SK-N-SH (cell line): ENCODE results near the gene CDKAL1. TPM values are rescaled to one million over a fixed set of nuclear protein-coding genes. Genes with fewer than 3 reads are reported as not detected.

Experiments used
- CTCF ChIA-PET: fragments of 300-600, 350-600 bp; formaldehyde crosslinking; extraction: SDS; loops from one replicate; lab custom pipeline; 2021; lab: Yijun Ruan, JAX
- POLR2A ChIA-PET: fragments of 350-600 bp; sonication (Branson Sonifier 250); formaldehyde crosslinking; extraction: SDS; loops from one replicate; lab custom pipeline; 2020; ENCODE audit warnings: antibody characterized with exemption, inconsistent platforms; lab: Yijun Ruan, JAX
- DNase-seq: peaks from one replicate; pipeline ENCODE4 v3.0.0; 2012
- H2AFZ ChIP-seq: fragments of 200-600 bp; sonication (generic); 2 replicates; pipeline ENCODE4 v1.8.1; 2016; ENCODE audit warnings: antibody characterized with exemption, mild to moderate bottlenecking, low read depth
- H3F3A ChIP-seq: fragments of 200-600 bp; sonication (generic); replicated peaks from 2 replicates; pipeline ENCODE3; 2016; ENCODE audit warnings: antibody characterized with exemption, mild to moderate bottlenecking; ENCODE audit not compliant: insufficient read depth
- H3K27ac ChIP-seq, 2 experiments: fragments of 200-500 bp in 1 of 2; fragments of 200-600 bp in 1 of 2; sonication (Bioruptor generic) in 1 of 2; sonication (generic), shearing (Covaris generic) in 1 of 2; 2 replicates each; pipeline versions ENCODE4 v1.5.1 to v1.6.1; 2014 to 2016; ENCODE audit warnings: low read depth in 2 of 2, inconsistent platforms in 1 of 2, low read length in 1 of 2, mild to moderate bottlenecking in 1 of 2, mixed read lengths in 1 of 2
- H3K27me3 ChIP-seq: fragments of 200-600 bp; sonication (generic), shearing (Covaris generic); 2 replicates; pipeline ENCODE4 v1.6.1; 2016; ENCODE audit warnings: mixed run types; ENCODE audit not compliant: insufficient read depth
- H3K36me3 ChIP-seq, 2 experiments: fragments of 200-500 bp in 1 of 2; fragments of 200-600 bp in 1 of 2; sonication (Bioruptor generic) in 1 of 2; sonication (generic) in 1 of 2; replicated peaks in 1 of 2; 2 replicates each; pipeline versions ENCODE3 to v1.5.1; 2014 to 2016; ENCODE audit warnings: low read length in 1 of 2, mild to moderate bottlenecking in 1 of 2; ENCODE audit not compliant: insufficient read depth in 2 of 2, control insufficient read depth in 1 of 2
- H3K4me1 ChIP-seq, 2 experiments: fragments of 200-500 bp in 1 of 2; fragments of 200-600 bp in 1 of 2; sonication (Bioruptor generic) in 1 of 2; sonication (generic), shearing (Covaris generic) in 1 of 2; 2 replicates each; pipeline versions ENCODE4 v1.5.1 to v1.6.1; 2014 to 2016; ENCODE audit warnings: low read depth in 1 of 2, low read length in 1 of 2, mixed run types in 1 of 2; ENCODE audit not compliant: insufficient read depth in 2 of 2, control insufficient read depth in 1 of 2
- H3K4me2 ChIP-seq: fragments of 200-600 bp; sonication (generic), shearing (Covaris generic); 2 replicates; pipeline ENCODE4 v1.6.1; 2017; ENCODE audit warnings: mixed run types
- H3K4me3 ChIP-seq, 2 experiments: fragments of 200-500 bp in 1 of 2; fragments of 200-600 bp in 1 of 2; sonication (Bioruptor generic) in 1 of 2; sonication (generic), shearing (Covaris generic) in 1 of 2; 2 replicates each; pipeline versions ENCODE4 v1.5.1 to v1.8.1; 2014 to 2016; ENCODE audit warnings: low read depth in 2 of 2, inconsistent platforms in 1 of 2, low read length in 1 of 2, mild to moderate bottlenecking in 1 of 2, mixed read lengths in 1 of 2, moderate library complexity in 1 of 2
- H3K79me2 ChIP-seq: fragments of 200-600 bp; sonication (generic); 2 replicates; pipeline ENCODE4 v1.8.1; 2017; ENCODE audit warnings: mild to moderate bottlenecking; ENCODE audit not compliant: insufficient read depth
- H3K9ac ChIP-seq: fragments of 200-600 bp; sonication (generic); 2 replicates; pipeline ENCODE4 v1.6.1; 2017; ENCODE audit warnings: mixed run types
- H3K9me2 ChIP-seq: fragments of 200-600 bp; sonication (generic); 2 replicates; pipeline ENCODE4 v1.6.1; 2017; ENCODE audit warnings: mixed run types
- H3K9me3 ChIP-seq: fragments of 200-600 bp; sonication (generic); 2 replicates; pipeline ENCODE4 v1.6.1; 2017; ENCODE audit warnings: mixed run types, mild to moderate bottlenecking, moderate library complexity
- H4K20me1 ChIP-seq: fragments of 200-600 bp; sonication (generic); 2 replicates; pipeline ENCODE4 v1.6.1; 2017; ENCODE audit warnings: mild to moderate bottlenecking, mixed run types; ENCODE audit not compliant: insufficient read depth
- CHD2 ChIP-seq: fragments of 150-350 bp; IDR thresholded peaks from 2 replicates; pipeline ENCODE4 v1.6.1; 2018; ENCODE audit warnings: low read length; ENCODE audit not compliant: partially characterized antibody
- CTCF ChIP-seq: fragments of 200-600 bp; sonication (generic); IDR thresholded peaks from 2 replicates; pipeline ENCODE4 v1.6.1; 2017; ENCODE audit warnings: antibody characterized with exemption, mild to moderate bottlenecking, moderate library complexity
- ELF1 ChIP-seq: IDR thresholded peaks from 2 replicates; pipeline ENCODE4 v1.4.0; 2012
- EP300 ChIP-seq, 2 experiments: IDR thresholded peaks; 2 replicates each; pipeline versions ENCODE4 v1.4.0 to v1.6.1; 2012; ENCODE audit warnings: borderline replicate concordance in 1 of 2, low read depth in 1 of 2, low read length in 1 of 2
- FOXM1 ChIP-seq: IDR thresholded peaks from 2 replicates; pipeline ENCODE4 v1.4.0; 2012; ENCODE audit warnings: low read depth, mild to moderate bottlenecking
- MAX ChIP-seq: IDR thresholded peaks from 2 replicates; pipeline ENCODE4 v1.4.0; 2012; ENCODE audit warnings: low read depth
- MEF2A ChIP-seq: IDR thresholded peaks from 2 replicates; pipeline ENCODE4 v1.4.0; 2012; ENCODE audit warnings: low read depth, borderline replicate concordance
- MXI1 ChIP-seq: IDR thresholded peaks from 2 replicates; pipeline ENCODE4 v1.6.1; 2012; ENCODE audit warnings: mild to moderate bottlenecking, low read depth, low read length, improper control_type of control experiment
- NFIC ChIP-seq: IDR thresholded peaks from 2 replicates; pipeline ENCODE4 v1.4.0; 2012; ENCODE audit warnings: borderline replicate concordance
- POLR2AphosphoS5 ChIP-seq: IDR thresholded peaks from 2 replicates; pipeline ENCODE4 v1.6.1; 2012; ENCODE audit warnings: low read depth, low read length
- RAD21 ChIP-seq: IDR thresholded peaks from 2 replicates; pipeline ENCODE4 v1.6.1; 2012; ENCODE audit warnings: mild to moderate bottlenecking, low read length
- SIN3A ChIP-seq: IDR thresholded peaks from 2 replicates; pipeline ENCODE4 v1.6.1; 2012; ENCODE audit warnings: low read depth, mild to moderate bottlenecking, low read length, moderate library complexity, borderline replicate concordance
- USF1 ChIP-seq: IDR thresholded peaks from 2 replicates; pipeline ENCODE4 v1.4.0; 2012; ENCODE audit warnings: low read depth, borderline replicate concordance
- USF2 ChIP-seq: fragments of 150-350 bp; IDR thresholded peaks from 2 replicates; pipeline ENCODE4 v1.6.1; 2017; ENCODE audit warnings: antibody characterized with exemption, low read length, low read depth, borderline replicate concordance
- YY1 ChIP-seq: IDR thresholded peaks from 2 replicates; pipeline ENCODE4 v1.4.0; 2012; ENCODE audit warnings: low read depth, mild to moderate bottlenecking
- WGBS: methylation state at CpG from one replicate; pipeline ENCODE4 v1.1.6; 2017; ENCODE audit warnings: low lambda C conversion rate; 5-methylcytosine and 5-hydroxymethylcytosine counted together
- polyA plus RNA-seq, 3 experiments: library from polyadenylated mRNA; depleted of rRNA; stranded (reverse); fragments of >200 nt; gene quantifications; 2 replicates each; pipeline ENCODE4 v1.2.3, GENCODE V29; 2012
- TF ChIP-seq, protein P1 (sequence below): IDR thresholded peaks from 2 replicates; pipeline ENCODE4 v1.6.1; 2012; ENCODE audit warnings: mild to moderate bottlenecking, low read depth, low read length, moderate library complexity

CDKAL1 gene
- polyA plus RNA-seq, 1 of the 3 experiments (the other 2 are of a cell fraction): 2.6 TPM

GRCh38 chr6:20554817-20555216 is 20.6 kb downstream of the CDKAL1 start (continued):
- TF ChIP-seq SIN3A: no peak

- ChIA-PET POLR2A (interaction anchor here (1.9 to 2.3 kb wide), 2 partner anchors 1028 to 1033 kb away, joined by 7 to 9 read pairs; partner anchors contain the start of gene SOX4), CTCF (interaction anchor here (0.6 to 2.0 kb wide), 7 partner anchors 12 to 1663 kb away, joined by 3 to 9 read pairs (median 4); no protein-coding TSS in a partner anchor)
- Histone ChIP-seq H3K9me2 (no peaks in the 10 kb centered on the region), H3F3A (peaks cover 7% of the 10 kb centered on the region), H2AFZ (no peak overlapping the region), H4K20me1 (no peaks in the 10 kb centered on the region), H3K9ac (no peak overlapping the region), H3K4me3 (no peak overlapping the region), H3K4me1 (peaks cover 5 to 26% of the 10 kb centered on the region in 2 experiments; a peak in 3 of 4 replicates), H3K27me3 (no peaks in the 10 kb centered on the region), H3K27ac (peak overlapping the region in 1 of 2 experiments; percentile 86; a peak in 2 of 4 replicates), H3K79me2 (peaks cover 6% of the 10 kb centered on the region), H3K36me3 (no peaks in the 10 kb centered on the region), H3K4me2 (no peak overlapping the region), H3K9me3 (no peaks in the 10 kb centered on the region)
- TF ChIP-seq YY1: no peak
- TF ChIP-seq NFIC: no peak
- TF ChIP-seq CTCF: peak; percentile 44
- TF ChIP-seq RAD21: peak; percentile 63
- TF ChIP-seq POLR2AphosphoS5: no peak
- TF ChIP-seq EP300 (IDR thresholded peaks at IDR 0.05; ENCODE audit: borderline replicate concordance in 1 of 2, low read depth in 1 of 2, low read length in 1 of 2): 0 out of 4 replicates have a peak, but pooled peaks of 1 of the 2 experiments have one; percentile 23
- WGBS: 57% methylated on average over 2 of the region's 2 CpGs
- DNase-seq: peak; percentile 35
These were observed 25.8 kb downstream of the CDKAL1 start for GRCh38 chr6:20559924-20560551.

DNA sequence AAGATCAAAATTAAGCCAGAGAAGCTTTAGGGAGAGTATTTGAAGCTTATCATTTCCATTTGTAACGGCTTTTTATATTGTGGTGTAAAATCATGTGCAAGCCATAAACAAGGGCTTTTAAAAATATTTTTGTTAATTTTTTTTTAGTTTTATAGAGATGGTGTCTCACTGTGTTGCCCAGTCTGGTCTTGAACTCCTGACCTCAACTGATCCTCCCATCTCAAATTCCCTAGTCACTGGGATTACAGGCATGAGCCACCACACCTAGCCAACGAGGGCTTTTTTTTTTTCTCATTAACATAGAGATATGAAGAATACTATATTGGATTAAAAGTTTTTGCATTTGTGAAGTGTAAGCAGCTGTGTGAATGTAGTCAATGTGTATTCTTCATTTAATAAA is 29.1 kb downstream of the CDKAL1 start:
- H3K4me2 ChIP-seq: no peak overlapping the region
- no peaks in the 10 kb centered on the region for H4K20me1 ChIP-seq
- peaks cover 5 to 26% of the 10 kb centered on the region in 2 experiments; a peak in 3 of 4 replicates for H3K4me1 ChIP-seq
- DNase-seq: no peak
- 90% methylated on average over 2 of the region's 2 CpGs for WGBS
- H3K9ac ChIP-seq: no peak overlapping the region
- peaks cover 7% of the 10 kb centered on the region for H3F3A ChIP-seq
- peaks cover 3% of the 10 kb centered on the region; the same call in 1 of the 2 replicates for H3K79me2 ChIP-seq
- no peak overlapping the region for H2AFZ ChIP-seq
- H3K36me3 ChIP-seq: no peaks in the 10 kb centered on the region
- no peak overlapping the region for H3K27ac ChIP-seq
- CTCF ChIA-PET: interaction anchor here (0.6 to 3.5 kb wide), 10 partner anchors 11 to 1035 kb away, joined by 3 to 53 read pairs (median 3); partner anchors contain the start of gene SOX4
- no peaks in the 10 kb centered on the region for H3K27me3 ChIP-seq
- POLR2A ChIA-PET: interaction anchor here (0.7 to 2.8 kb wide), 3 partner anchors 14 to 1032 kb away, joined by 3 to 15 read pairs (median 5); no protein-coding TSS in a partner anchor
- H3K4me3 ChIP-seq: no peak overlapping the region
- no peaks in the 10 kb centered on the region for H3K9me3 ChIP-seq
- H3K9me2 ChIP-seq: no peaks in the 10 kb centered on the region
- TF ChIP-seq FOXM1 (no peak), MXI1 (no peak), CHD2 (no peak), RAD21 (no peak), USF1 (no peak), MAX (no peak), EP300 (IDR thresholded peaks at IDR 0.05; ENCODE audit: borderline replicate concordance in 1 of 2, low read depth in 1 of 2, low read length in 1 of 2) (no peak), ELF1 (no peak), MEF2A (no peak), USF2 (no peak)
- TF ChIP-seq, protein P1, sequence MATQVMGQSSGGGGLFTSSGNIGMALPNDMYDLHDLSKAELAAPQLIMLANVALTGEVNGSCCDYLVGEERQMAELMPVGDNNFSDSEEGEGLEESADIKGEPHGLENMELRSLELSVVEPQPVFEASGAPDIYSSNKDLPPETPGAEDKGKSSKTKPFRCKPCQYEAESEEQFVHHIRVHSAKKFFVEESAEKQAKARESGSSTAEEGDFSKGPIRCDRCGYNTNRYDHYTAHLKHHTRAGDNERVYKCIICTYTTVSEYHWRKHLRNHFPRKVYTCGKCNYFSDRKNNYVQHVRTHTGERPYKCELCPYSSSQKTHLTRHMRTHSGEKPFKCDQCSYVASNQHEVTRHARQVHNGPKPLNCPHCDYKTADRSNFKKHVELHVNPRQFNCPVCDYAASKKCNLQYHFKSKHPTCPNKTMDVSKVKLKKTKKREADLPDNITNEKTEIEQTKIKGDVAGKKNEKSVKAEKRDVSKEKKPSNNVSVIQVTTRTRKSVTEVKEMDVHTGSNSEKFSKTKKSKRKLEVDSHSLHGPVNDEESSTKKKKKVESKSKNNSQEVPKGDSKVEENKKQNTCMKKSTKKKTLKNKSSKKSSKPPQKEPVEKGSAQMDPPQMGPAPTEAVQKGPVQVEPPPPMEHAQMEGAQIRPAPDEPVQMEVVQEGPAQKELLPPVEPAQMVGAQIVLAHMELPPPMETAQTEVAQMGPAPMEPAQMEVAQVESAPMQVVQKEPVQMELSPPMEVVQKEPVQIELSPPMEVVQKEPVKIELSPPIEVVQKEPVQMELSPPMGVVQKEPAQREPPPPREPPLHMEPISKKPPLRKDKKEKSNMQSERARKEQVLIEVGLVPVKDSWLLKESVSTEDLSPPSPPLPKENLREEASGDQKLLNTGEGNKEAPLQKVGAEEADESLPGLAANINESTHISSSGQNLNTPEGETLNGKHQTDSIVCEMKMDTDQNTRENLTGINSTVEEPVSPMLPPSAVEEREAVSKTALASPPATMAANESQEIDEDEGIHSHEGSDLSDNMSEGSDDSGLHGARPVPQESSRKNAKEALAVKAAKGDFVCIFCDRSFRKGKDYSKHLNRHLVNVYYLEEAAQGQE: no peak
